Upper lobe of right lung (tissue), 1 donor: ENCODE measurements around the gene ALDH1A3. TPM values are rescaled to one million over a fixed set of nuclear protein-coding genes. Genes with fewer than 3 reads are reported as not detected.

Source experiments
- ATAC-seq: fragments of 200-7000 bp; cut with Tn5 transposase; one replicate; pipeline ENCODE4 v1.9.1; 2020; ENCODE audit warnings: mild to moderate bottlenecking, moderate library complexity
- DNase-seq: peaks from one replicate; pipeline ENCODE4 v3.0.0-alpha.2; 2020
- H3K27ac ChIP-seq: fragments of 200-600 bp; one replicate; pipeline ENCODE4 v1.8.0; 2022
- H3K27me3 ChIP-seq: fragments of 200-600 bp; one replicate; pipeline ENCODE4 v1.8.0; 2022; ENCODE audit warnings: mild to moderate bottlenecking
- H3K36me3 ChIP-seq: fragments of 200-600 bp; one replicate; pipeline ENCODE4 v1.8.0; 2022
- H3K4me1 ChIP-seq: fragments of 200-600 bp; one replicate; pipeline ENCODE4 v1.8.0; 2022
- H3K4me3 ChIP-seq: fragments of 200-600 bp; one replicate; pipeline ENCODE4 v1.8.0; 2022; ENCODE audit warnings: mild to moderate bottlenecking
- H3K9me3 ChIP-seq: fragments of 200-600 bp; one replicate; pipeline ENCODE4 v1.8.0; 2022
- intact Hi-C: fragments of 100-400 bp; cut with DNase I; formaldehyde crosslinking; loops from one replicate; pipeline ENCODE4 v1.11.0; 2022
- total RNA-seq: library from RNA; stranded (reverse); fragmentation: NEBNext Ultra II Directional; extraction: Animal tissue kit (Norgen Biotek cat#: 25700); gene quantifications from one replicate; pipeline ENCODE4 v1.2.1, GENCODE V29; 2021
- TF ChIP-seq, protein P1 (sequence below): fragments of 200-600 bp; IDR thresholded peaks from one replicate; pipeline ENCODE4 v1.8.0; 2022; ENCODE audit warnings: antibody characterized with exemption
- donor health status: DM: no; HTN: yes; CAD: no; lungs with severe emphysema.

The ALDH1A3 gene
- total RNA-seq, 1 donor from 2014 or later: 9.9 TPM

DNA sequence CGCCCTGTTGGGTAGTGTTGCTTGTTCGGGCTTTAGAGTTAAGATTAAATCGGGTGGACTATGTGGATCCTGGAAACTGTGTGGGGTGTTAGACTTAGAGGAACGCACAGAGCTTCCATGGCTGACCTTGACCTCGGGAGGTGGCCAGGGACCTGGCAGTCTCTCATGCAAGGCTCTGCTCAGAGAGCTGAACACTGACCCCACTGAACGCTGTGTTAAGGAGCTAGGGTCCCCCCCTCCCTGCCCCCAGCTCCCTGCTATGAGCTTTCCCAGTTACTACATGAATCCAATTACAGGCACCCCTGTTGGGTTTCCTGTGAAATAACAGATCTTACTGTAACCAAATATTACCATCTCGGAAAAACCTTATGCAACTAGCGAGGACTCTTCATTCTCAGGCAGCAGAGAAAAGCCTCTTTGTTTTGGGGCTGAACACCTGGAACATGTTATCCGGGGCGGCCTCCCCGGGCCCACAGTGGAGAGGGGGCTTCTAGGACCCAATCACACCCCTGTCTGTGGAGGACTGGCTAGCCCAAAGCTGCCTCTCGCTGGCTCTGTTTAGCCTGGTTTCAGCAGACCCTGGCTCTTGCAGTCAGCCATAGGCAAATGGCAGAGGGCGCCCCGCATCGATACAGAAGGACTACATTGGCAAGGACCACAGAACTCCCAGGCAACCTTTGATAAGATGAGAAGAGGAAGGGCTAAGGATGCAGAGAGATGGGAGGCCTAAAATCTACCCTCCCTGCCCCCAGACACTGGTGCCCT lies 25.8 kb upstream of the ALDH1A3 start:
- TF ChIP-seq, protein P1, sequence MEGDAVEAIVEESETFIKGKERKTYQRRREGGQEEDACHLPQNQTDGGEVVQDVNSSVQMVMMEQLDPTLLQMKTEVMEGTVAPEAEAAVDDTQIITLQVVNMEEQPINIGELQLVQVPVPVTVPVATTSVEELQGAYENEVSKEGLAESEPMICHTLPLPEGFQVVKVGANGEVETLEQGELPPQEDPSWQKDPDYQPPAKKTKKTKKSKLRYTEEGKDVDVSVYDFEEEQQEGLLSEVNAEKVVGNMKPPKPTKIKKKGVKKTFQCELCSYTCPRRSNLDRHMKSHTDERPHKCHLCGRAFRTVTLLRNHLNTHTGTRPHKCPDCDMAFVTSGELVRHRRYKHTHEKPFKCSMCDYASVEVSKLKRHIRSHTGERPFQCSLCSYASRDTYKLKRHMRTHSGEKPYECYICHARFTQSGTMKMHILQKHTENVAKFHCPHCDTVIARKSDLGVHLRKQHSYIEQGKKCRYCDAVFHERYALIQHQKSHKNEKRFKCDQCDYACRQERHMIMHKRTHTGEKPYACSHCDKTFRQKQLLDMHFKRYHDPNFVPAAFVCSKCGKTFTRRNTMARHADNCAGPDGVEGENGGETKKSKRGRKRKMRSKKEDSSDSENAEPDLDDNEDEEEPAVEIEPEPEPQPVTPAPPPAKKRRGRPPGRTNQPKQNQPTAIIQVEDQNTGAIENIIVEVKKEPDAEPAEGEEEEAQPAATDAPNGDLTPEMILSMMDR: no peak
- no peak overlapping the region for H3K27ac ChIP-seq

DNA sequence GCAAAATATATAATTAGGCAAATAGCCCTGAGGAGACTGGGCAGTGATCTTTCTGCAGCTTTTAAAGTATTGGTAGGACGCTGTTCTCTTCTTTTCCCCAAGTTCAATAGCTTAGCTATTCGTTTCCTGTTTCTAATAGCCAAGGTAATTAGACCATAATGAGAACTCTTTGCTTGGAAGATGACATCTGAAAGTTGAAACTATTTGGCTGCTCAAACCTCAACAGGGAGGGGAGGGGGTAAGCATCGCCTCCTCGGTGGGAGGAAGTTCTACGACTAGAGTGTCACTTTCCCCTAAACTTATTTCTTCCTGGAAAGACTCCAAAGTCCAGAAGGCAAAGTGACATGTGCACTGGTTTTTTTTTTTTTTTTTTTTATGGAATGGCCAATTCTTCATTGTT lies 22.8 kb upstream of the ALDH1A3 start:
- ATAC-seq: no peak
- TF ChIP-seq, protein P1: no peak
- Histone ChIP-seq H3K36me3 (no peaks in the 10 kb centered on the region), H3K27me3 (no peaks in the 10 kb centered on the region), H3K4me1 (no peaks in the 10 kb centered on the region), H3K27ac (no peak overlapping the region), H3K9me3 (no peaks in the 10 kb centered on the region), H3K4me3 (no peak overlapping the region)
- DNase-seq: no peak
- intact Hi-C loops: no loop called here

More for the DNA sequence above, 25.8 kb upstream of the ALDH1A3 start:
- no peaks in the 10 kb centered on the region for H3K27me3 ChIP-seq
- no peak for DNase-seq
- H3K36me3 ChIP-seq: no peaks in the 10 kb centered on the region
- H3K4me3 ChIP-seq: no peak overlapping the region
- no peak for ATAC-seq
- no peaks in the 10 kb centered on the region for H3K4me1 ChIP-seq
- no peaks in the 10 kb centered on the region for H3K9me3 ChIP-seq
- intact Hi-C loops: no loop called here

DNA sequence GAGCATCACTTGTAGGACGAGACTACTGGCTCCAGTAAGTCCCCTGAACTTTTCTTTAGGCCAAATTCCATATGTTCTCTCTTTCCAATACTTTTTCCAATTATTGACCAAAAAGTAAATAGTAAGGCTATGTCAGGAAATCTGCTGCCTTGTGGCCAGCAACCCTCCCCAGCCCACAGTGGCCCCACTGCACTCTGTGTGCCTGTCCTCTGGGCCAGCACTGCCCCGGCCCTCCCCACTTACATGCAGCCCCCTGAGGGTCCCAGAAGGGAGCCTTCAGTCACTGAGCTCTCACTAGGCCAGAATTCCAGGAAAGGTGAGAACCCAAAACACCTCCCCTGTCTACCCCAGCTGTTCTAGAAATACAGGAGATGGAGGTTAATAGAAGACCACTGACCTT lies 21.3 kb upstream of the ALDH1A3 start:
- Histone ChIP-seq H3K27me3 (no peaks in the 10 kb centered on the region), H3K36me3 (no peaks in the 10 kb centered on the region), H3K4me3 (no peak overlapping the region), H3K27ac (no peak overlapping the region), H3K4me1 (no peaks in the 10 kb centered on the region), H3K9me3 (no peaks in the 10 kb centered on the region)
- TF ChIP-seq, protein P1: no peak
- intact Hi-C loops: no loop called here
- ATAC-seq: no peak
- no peak for DNase-seq

DNA sequence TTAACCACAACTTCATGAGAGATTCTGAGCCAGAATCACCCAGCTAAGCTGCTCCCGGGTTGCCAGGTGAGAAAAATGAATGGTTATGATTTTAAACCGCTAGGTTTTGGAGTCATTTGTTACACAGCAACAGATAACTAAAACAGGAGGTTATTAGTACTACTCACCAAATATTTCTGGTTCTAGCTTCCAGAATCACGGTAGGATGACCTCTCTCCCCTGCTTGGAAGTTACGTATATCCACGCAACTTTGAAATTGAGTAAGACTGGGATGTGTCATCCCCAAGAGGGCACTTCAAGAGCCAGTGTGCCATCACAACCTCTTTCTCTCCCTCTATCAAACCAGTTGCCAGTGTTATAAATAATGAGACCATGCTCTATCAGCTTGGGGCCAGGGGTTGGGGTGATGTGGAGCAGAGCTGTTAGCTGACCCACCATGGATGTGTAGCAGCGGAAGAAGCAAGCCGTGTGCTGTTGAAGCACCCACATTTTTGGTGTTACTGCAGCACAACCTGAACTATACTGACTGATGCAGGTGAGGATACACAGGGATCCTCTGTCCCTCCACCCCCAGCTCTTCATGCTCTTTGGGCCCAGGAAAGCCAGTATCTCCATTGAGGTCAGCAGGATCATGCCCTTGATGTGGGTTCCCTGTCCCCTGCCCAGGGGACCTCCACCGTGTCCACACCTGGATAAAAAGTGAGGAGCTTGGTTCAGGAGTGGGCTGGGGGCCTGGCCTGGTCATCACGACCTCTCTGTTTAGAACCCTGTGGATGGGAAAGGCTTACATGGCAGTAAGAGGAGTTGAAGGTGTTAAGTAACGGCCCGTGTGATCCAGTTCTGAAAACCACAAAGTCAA lies 19.4 kb upstream of the ALDH1A3 start:
- Histone ChIP-seq H3K4me1 (no peaks in the 10 kb centered on the region), H3K27ac (no peak overlapping the region), H3K9me3 (no peaks in the 10 kb centered on the region), H3K27me3 (no peaks in the 10 kb centered on the region), H3K36me3 (no peaks in the 10 kb centered on the region), H3K4me3 (no peak overlapping the region)
- TF ChIP-seq, protein P1: no peak
- intact Hi-C loops: no loop called here
- ATAC-seq (no peak), DNase-seq (no peak)

DNA sequence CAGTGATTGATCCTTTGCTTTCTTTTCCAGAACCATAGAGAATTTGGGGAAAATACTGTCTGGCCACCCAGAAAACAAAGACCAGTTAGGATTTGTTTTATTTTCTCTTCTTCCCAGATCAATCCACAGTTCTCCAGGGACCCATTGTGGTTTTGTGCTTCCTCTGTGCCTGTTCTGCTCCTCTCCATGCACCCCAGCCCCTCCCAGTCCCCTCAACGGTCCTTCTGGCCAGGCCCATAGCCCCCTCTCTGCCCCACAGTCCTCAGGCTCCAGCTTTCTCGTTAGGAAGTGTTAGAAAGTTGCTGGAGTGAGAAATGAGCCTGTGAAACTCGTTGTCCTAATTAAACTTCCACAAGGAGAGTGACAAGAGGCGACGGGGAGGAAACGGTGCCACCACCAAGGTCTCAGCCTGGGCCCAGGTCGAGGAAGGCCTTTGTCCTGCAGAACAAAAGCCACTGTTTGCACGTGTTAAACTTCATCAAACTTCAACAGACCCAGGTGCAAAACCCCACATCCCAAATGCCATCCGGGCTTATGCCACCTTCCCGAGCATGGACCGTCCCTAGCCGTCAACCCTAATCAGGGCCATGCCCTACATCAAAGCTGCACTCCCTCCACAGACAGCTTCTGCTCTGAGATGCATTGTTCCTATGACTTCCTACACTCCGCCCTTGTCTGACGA lies 18.7 kb upstream of the ALDH1A3 start:
- Histone ChIP-seq H3K27ac (no peak overlapping the region), H3K9me3 (no peaks in the 10 kb centered on the region), H3K4me1 (no peaks in the 10 kb centered on the region), H3K4me3 (no peak overlapping the region), H3K36me3 (no peaks in the 10 kb centered on the region), H3K27me3 (no peaks in the 10 kb centered on the region)
- ATAC-seq (no peak), DNase-seq (no peak)
- intact Hi-C loops: no loop called here
- TF ChIP-seq, protein P1: no peak
